ENCODE results near the gene GRID1.

The GRID1 gene

DNA sequence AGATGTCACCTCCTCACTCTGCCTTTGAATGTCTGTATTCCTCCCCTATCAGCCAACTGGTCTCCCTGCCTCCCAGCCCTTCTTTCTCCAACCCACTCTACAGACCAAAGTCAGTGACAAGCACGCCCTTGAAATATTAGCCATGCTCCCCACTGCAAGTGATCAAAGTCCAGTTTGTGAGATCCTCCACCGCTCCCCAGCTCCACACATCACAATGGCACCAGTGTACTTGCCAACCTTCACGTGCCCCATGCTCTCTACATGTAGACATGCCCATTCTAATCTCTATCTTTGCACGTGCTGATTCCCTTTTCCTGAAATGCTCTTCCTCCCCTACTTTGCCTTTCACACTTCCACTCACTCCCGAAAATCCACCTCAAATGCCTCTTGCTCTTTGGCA lies 150.9 kb downstream of the GRID1 start:
- no peaks in the 10 kb centered on the region for H3K9me3 Mint-ChIP-seq
- H3K4me1 Mint-ChIP-seq: no peaks in the 10 kb centered on the region
- no peaks in the 10 kb centered on the region for H3K36me3 Mint-ChIP-seq (ENCODE audit: low read depth)

DNA sequence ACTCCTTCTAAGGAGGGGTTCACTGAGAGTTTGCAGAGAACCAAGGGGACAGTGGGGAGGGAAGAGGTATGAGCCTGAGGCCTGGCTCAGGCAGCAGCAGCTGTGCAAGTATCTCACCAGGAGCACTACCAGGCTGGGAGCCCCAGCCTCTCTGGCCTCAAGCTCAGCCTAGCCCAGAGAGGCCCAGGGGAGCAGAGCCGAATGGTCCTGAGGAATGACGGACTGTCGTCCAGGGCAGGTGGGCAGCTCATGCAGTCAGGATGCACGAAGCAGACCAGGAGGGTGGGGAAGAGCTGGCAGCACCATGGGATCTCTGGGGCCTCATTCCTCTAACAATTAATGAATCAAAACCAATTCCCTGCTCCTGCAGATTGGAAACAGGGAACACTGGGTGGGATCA lies 151.5 kb downstream of the GRID1 start:
- no peak overlapping the region for H3K4me3 Mint-ChIP-seq
- H3K27me3 Mint-ChIP-seq (ENCODE audit: low read depth): peaks cover 8% of the 10 kb centered on the region
- no peak overlapping the region for H3K27ac Mint-ChIP-seq
- no peaks in the 10 kb centered on the region for H3K36me3 Mint-ChIP-seq (ENCODE audit: low read depth)
- no peaks in the 10 kb centered on the region for H3K4me1 Mint-ChIP-seq
- TF ChIP-seq, protein P1, sequence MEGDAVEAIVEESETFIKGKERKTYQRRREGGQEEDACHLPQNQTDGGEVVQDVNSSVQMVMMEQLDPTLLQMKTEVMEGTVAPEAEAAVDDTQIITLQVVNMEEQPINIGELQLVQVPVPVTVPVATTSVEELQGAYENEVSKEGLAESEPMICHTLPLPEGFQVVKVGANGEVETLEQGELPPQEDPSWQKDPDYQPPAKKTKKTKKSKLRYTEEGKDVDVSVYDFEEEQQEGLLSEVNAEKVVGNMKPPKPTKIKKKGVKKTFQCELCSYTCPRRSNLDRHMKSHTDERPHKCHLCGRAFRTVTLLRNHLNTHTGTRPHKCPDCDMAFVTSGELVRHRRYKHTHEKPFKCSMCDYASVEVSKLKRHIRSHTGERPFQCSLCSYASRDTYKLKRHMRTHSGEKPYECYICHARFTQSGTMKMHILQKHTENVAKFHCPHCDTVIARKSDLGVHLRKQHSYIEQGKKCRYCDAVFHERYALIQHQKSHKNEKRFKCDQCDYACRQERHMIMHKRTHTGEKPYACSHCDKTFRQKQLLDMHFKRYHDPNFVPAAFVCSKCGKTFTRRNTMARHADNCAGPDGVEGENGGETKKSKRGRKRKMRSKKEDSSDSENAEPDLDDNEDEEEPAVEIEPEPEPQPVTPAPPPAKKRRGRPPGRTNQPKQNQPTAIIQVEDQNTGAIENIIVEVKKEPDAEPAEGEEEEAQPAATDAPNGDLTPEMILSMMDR (IDR thresholded peaks at IDR 0.05; ENCODE audit: unreplicated experiment in 3 of 3): no peak
- no peaks in the 10 kb centered on the region for H3K9me3 Mint-ChIP-seq

More for the DNA sequence above, 150.9 kb downstream of the GRID1 start:
- no peak overlapping the region for H3K27ac Mint-ChIP-seq
- TF ChIP-seq, protein P1 (IDR thresholded peaks at IDR 0.05; ENCODE audit: unreplicated experiment in 3 of 3): no peak
- H3K4me3 Mint-ChIP-seq: no peak overlapping the region
- H3K27me3 Mint-ChIP-seq (ENCODE audit: low read depth): peaks cover 8% of the 10 kb centered on the region

DNA sequence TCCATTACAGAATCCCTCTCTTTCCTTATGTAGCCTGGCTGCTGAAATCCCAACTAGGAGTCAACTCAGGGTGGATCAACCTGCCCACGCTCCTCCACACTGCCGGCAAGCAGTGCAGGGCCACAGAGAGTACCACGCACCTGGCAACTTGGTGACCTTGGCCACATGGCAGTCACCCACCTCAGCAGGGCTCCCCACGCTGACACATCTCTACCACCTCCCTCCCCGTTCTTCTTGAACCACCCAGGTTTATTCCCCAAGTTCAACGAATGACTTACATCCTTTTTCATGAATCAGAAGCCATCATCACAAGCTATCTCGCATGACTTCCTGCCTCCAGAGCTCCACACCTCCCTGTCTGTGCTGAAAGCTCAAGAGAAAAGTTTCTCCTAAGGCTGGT lies 153.4 kb downstream of the GRID1 start:
- Mint-ChIP-seq H3K4me3 (no peak overlapping the region), H3K4me1 (no peaks in the 10 kb centered on the region), H3K27ac (no peak overlapping the region), H3K9me3 (no peaks in the 10 kb centered on the region), H3K36me3 (ENCODE audit: low read depth) (no peaks in the 10 kb centered on the region), H3K27me3 (ENCODE audit: low read depth) (peaks cover 16% of the 10 kb centered on the region)
- TF ChIP-seq, protein P1 (IDR thresholded peaks at IDR 0.05; ENCODE audit: unreplicated experiment in 3 of 3): no peak

DNA sequence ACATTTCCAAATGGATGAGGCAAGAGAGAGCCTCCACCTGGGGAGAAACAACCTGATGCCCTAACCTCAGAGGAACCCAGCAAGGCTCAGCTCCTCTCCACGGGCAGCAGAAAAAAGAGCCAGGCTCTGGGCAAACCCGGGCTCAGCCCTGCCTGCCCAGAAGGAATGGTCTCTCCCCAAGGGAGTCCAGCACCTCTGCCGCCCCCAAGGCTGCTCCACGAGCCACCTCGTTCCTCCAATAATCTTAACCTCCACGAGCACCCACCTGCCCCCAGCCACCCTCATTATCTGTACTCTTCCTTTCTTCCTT lies 154.2 kb downstream of the GRID1 start:
- no peaks in the 10 kb centered on the region for H3K4me1 Mint-ChIP-seq
- no peaks in the 10 kb centered on the region for H3K36me3 Mint-ChIP-seq (ENCODE audit: low read depth)
- H3K27ac Mint-ChIP-seq: no peak overlapping the region
- TF ChIP-seq, protein P1 (IDR thresholded peaks at IDR 0.05; ENCODE audit: unreplicated experiment in 3 of 3): no peak
- H3K4me3 Mint-ChIP-seq: no peak overlapping the region
- H3K9me3 Mint-ChIP-seq: no peaks in the 10 kb centered on the region
- H3K27me3 Mint-ChIP-seq (ENCODE audit: low read depth): peaks cover 16% of the 10 kb centered on the region

DNA sequence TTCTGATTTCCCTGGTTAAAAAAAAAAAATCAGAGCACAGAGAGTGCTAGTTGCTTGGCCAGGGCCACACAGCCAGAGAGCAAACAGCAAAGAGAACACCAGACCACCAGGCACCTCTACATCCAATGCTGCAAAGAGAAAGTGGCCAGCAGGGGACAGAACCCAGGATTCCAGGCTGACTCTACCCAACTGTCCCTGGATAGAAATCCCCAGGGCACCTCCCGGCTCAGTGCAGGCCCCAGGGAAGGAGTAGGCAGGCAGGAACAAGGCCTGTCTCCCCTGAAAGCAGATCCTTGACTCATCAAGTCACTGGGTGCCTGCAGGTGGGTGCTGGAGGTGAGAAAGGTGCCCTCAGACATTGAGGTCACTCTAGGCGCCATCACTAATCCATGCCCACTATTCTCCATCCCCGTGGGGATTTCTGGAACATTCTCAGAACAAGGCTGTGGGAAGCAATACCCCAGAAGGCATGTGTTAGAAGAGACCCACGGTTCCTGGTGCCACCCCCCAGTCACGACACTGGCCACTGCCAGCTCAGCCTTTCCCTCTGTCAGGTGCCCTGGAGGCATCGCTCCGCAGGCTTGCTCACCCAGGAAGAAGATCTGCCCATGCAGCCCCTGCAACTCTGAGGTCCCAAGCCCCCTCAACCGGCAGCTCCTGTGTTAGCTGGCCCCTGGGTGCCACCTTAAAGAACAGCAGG lies 154.8 kb downstream of the GRID1 start:
- Mint-ChIP-seq H3K27me3 (ENCODE audit: low read depth) (peaks cover 16% of the 10 kb centered on the region), H3K36me3 (ENCODE audit: low read depth) (no peaks in the 10 kb centered on the region), H3K4me3 (no peak overlapping the region), H3K4me1 (no peaks in the 10 kb centered on the region), H3K9me3 (no peaks in the 10 kb centered on the region), H3K27ac (no peak overlapping the region)
- TF ChIP-seq, protein P1 (IDR thresholded peaks at IDR 0.05; ENCODE audit: unreplicated experiment in 3 of 3): no peak

DNA sequence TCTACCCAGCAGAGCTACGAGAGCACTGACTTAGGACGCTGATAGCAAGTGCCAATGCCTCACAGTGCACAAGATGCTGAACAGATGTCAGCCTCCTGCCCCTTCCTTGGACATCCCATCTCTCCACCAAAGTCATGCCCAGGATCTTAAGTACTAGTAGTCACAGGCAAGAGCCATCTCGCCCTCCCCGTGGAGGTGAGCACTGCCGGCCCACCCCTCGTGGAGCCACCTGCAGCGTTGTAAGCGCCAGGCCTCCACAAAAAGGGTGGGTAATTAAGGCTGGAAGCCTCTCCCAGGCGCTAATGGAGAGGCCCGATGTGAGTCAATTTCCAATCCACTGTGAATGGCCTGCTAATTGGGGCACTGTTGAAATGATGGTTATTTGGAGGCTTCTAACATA lies 156.2 kb downstream of the GRID1 start:
- H3K4me3 Mint-ChIP-seq: no peak overlapping the region

More for the DNA sequence above, 156.2 kb downstream of the GRID1 start:
- H3K27ac Mint-ChIP-seq: no peak overlapping the region
- peaks cover 16% of the 10 kb centered on the region for H3K27me3 Mint-ChIP-seq (ENCODE audit: low read depth)
- no peaks in the 10 kb centered on the region for H3K36me3 Mint-ChIP-seq (ENCODE audit: low read depth)
- H3K4me1 Mint-ChIP-seq: no peaks in the 10 kb centered on the region
- no peaks in the 10 kb centered on the region for H3K9me3 Mint-ChIP-seq
- TF ChIP-seq, protein P1 (IDR thresholded peaks at IDR 0.05; ENCODE audit: unreplicated experiment in 3 of 3): no peak

Measured in nephron (organoid).